H9 (cell line): Measurements from ENCODE around the gene F10. TPM values are rescaled to one million over a fixed set of nuclear protein-coding genes. Genes with fewer than 3 reads are reported as not detected.

ENCODE experiments used
- DNase-seq: peaks from one replicate; pipeline ENCODE4 v3.0.0-alpha.2; 2017
- H2AFZ ChIP-seq: one replicate; pipeline ENCODE4 v1.6.1; 2013; ENCODE audit warnings: mild to moderate bottlenecking, low read length, control low read depth, moderate library complexity
- H2AK5ac ChIP-seq: 2 replicates; pipeline ENCODE4 v1.6.1; 2013; ENCODE audit warnings: low read length, control low read depth, mixed read lengths; ENCODE audit not compliant: insufficient read length
- H2BK120ac ChIP-seq: one replicate; pipeline ENCODE4 v1.6.1; 2013; ENCODE audit warnings: low read depth, mild to moderate bottlenecking, low read length, control low read depth, inconsistent platforms; ENCODE audit not compliant: poor library complexity, severe bottlenecking
- H2BK12ac ChIP-seq: 2 replicates; pipeline ENCODE4 v1.6.1; 2013; ENCODE audit warnings: low read length, control low read depth, mixed read lengths, low read depth; ENCODE audit not compliant: insufficient read length
- H2BK15ac ChIP-seq: 2 replicates; pipeline ENCODE4 v1.6.1; 2013; ENCODE audit warnings: low read depth, low read length, control low read depth
- H2BK20ac ChIP-seq: one replicate; pipeline ENCODE4 v1.6.1; 2013; ENCODE audit warnings: low read depth, mild to moderate bottlenecking, low read length, control low read depth, inconsistent platforms; ENCODE audit not compliant: poor library complexity, severe bottlenecking
- H2BK5ac ChIP-seq: 2 replicates; pipeline ENCODE4 v1.6.1; 2013; ENCODE audit warnings: low read length, control low read depth, mixed read lengths; ENCODE audit not compliant: insufficient read length
- H3K14ac ChIP-seq: 2 replicates; pipeline ENCODE4 v1.6.1; 2013; ENCODE audit warnings: low read length, control low read depth; ENCODE audit not compliant: insufficient read depth
- H3K18ac ChIP-seq: 2 replicates; pipeline ENCODE4 v1.6.1; 2013; ENCODE audit warnings: low read depth, mild to moderate bottlenecking, mixed read lengths, low read length, control low read depth; ENCODE audit not compliant: insufficient read length
- H3K23ac ChIP-seq: 2 replicates; pipeline ENCODE4 v1.6.1; 2013; ENCODE audit warnings: low read length, control low read depth, mixed read lengths, low read depth; ENCODE audit not compliant: insufficient read length
- H3K23me2 ChIP-seq: 2 replicates; pipeline ENCODE4 v1.6.1; 2013; ENCODE audit warnings: low read depth, mild to moderate bottlenecking, mixed read lengths, low read length, control low read depth; ENCODE audit not compliant: insufficient read length, poor library complexity, severe bottlenecking
- H3K27ac ChIP-seq: 2 replicates; pipeline ENCODE4 v1.5.1; 2013; ENCODE audit warnings: low read length, control low read depth, mixed read lengths, low read depth; ENCODE audit not compliant: insufficient read length
- H3K27me3 ChIP-seq: 2 replicates; pipeline ENCODE4 v1.6.1; 2013; ENCODE audit warnings: low read length, control low read depth, inconsistent platforms; ENCODE audit not compliant: insufficient read depth
- H3K4ac ChIP-seq: 2 replicates; pipeline ENCODE4 v1.6.1; 2013; ENCODE audit warnings: low read depth, mild to moderate bottlenecking, control low read depth, inconsistent platforms, low read length, moderate library complexity
- H3K4me1 ChIP-seq: 2 replicates; pipeline ENCODE4 v1.6.1; 2013; ENCODE audit warnings: low read length, control low read depth, inconsistent platforms; ENCODE audit not compliant: insufficient read depth
- H3K4me2 ChIP-seq: 2 replicates; pipeline ENCODE4 v1.6.1; 2013; ENCODE audit warnings: low read length, control low read depth, mixed read lengths; ENCODE audit not compliant: insufficient read length, insufficient read depth
- H3K56ac ChIP-seq: 2 replicates; pipeline ENCODE4 v1.6.1; 2013; ENCODE audit warnings: low read depth, mild to moderate bottlenecking, mixed read lengths, low read length, control low read depth; ENCODE audit not compliant: insufficient read length
- H3K79me1 ChIP-seq: 2 replicates; pipeline ENCODE4 v1.6.1; 2013; ENCODE audit warnings: low read depth, mild to moderate bottlenecking, moderate library complexity, low read length, control low read depth, inconsistent platforms; ENCODE audit not compliant: insufficient read depth, poor library complexity, severe bottlenecking
- H3K79me2 ChIP-seq: 2 replicates; pipeline ENCODE4 v1.6.1; 2013; ENCODE audit warnings: low read length, control low read depth, inconsistent platforms; ENCODE audit not compliant: insufficient read depth
- H3K9ac ChIP-seq: 2 replicates; pipeline ENCODE4 v1.6.1; 2013; ENCODE audit warnings: low read length, control low read depth, mixed read lengths; ENCODE audit not compliant: insufficient read length; ENCODE audit errors: extremely low read depth
- H3K9me3 ChIP-seq: one replicate; pipeline ENCODE4 v1.6.1; 2013; ENCODE audit warnings: low read depth, low read length, inconsistent platforms; ENCODE audit not compliant: control insufficient read depth
- H3T11ph ChIP-seq: one replicate; pipeline ENCODE4 v1.6.1; 2013; ENCODE audit warnings: mild to moderate bottlenecking, low read length, control low read depth, inconsistent platforms
- H4K20me1 ChIP-seq: one replicate; pipeline ENCODE4 v1.6.1; 2013; ENCODE audit not compliant: control insufficient read depth, insufficient read length, insufficient read depth
- H4K5ac ChIP-seq: 2 replicates; pipeline ENCODE4 v1.6.1; 2013; ENCODE audit warnings: low read depth, mild to moderate bottlenecking, mixed read lengths, low read length, control low read depth; ENCODE audit not compliant: insufficient read length
- H4K8ac ChIP-seq: replicated peaks from 2 replicates; pipeline ENCODE4 v1.6.1; 2013; ENCODE audit warnings: low read length, control low read depth, mixed read lengths, low read depth; ENCODE audit not compliant: insufficient read length
- H4K91ac ChIP-seq: 2 replicates; pipeline ENCODE4 v1.6.1; 2013; ENCODE audit warnings: low read depth, mild to moderate bottlenecking, moderate library complexity, mixed read lengths, low read length, control low read depth; ENCODE audit not compliant: insufficient read length
- H3K27ac Mint-ChIP-seq, 3 experiments: 2 replicates in 2 of 3; 3 replicates in 1 of 3; pipeline ENCODE4 v1.8.0; 2020 to 2021; ENCODE audit warnings: mixed read lengths in 3 of 3, mild to moderate bottlenecking in 1 of 3, moderate library complexity in 1 of 3
- H3K27me3 Mint-ChIP-seq: 2 replicates; pipeline ENCODE4 v1.8.0; 2021; ENCODE audit warnings: low read depth, mild to moderate bottlenecking, moderate library complexity, mixed read lengths
- H3K36me3 Mint-ChIP-seq, 3 experiments: 2 replicates in 2 of 3; 3 replicates in 1 of 3; pipeline ENCODE4 v1.8.0; 2020 to 2021; ENCODE audit warnings: low read depth in 3 of 3, mixed read lengths in 3 of 3; ENCODE audit not compliant: insufficient read depth in 1 of 3
- H3K4me1 Mint-ChIP-seq, 2 experiments: 2 replicates each; pipeline ENCODE4 v1.8.0; 2020; ENCODE audit warnings: mixed read lengths in 2 of 2
- H3K4me3 Mint-ChIP-seq, 2 experiments: 2 replicates in 1 of 2; 3 replicates in 1 of 2; pipeline ENCODE4 v1.8.0; 2020 to 2021; ENCODE audit warnings: mild to moderate bottlenecking in 2 of 2, mixed read lengths in 2 of 2, moderate library complexity in 1 of 2
- H3K9me3 Mint-ChIP-seq, 2 experiments: 2 replicates in 1 of 2; 3 replicates in 1 of 2; pipeline ENCODE4 v1.8.0; 2020; ENCODE audit warnings: mild to moderate bottlenecking in 2 of 2, mixed read lengths in 2 of 2, moderate library complexity in 1 of 2
- WGBS: extraction: QIAGEN DNeasy Blood & Tissue Kit; methylation state at CpG from one replicate; pipeline ENCODE4 v1.1.7; 2013; ENCODE audit warnings: missing lambda C conversion rate, low lambda C conversion rate, mixed read lengths; ENCODE audit not compliant: insufficient read length; ENCODE audit errors: extremely low coverage; 5-methylcytosine and 5-hydroxymethylcytosine counted together
- total RNA-seq: library from RNA; stranded (reverse); gene quantifications from 2 replicates; pipeline ENCODE4 v1.2.1, GENCODE V29; 2021
- TF ChIP-seq, protein P1 (sequence below): fragments of 200-600 bp; sonication (generic); conservative IDR thresholded peaks from 3 replicates; pipeline ENCODE4 v1.8.0; 2021; ENCODE audit warnings: antibody characterized with exemption, mild to moderate bottlenecking

F10 gene
- total RNA-seq, 1 experiment from 2014 or later = 1.7 TPM

DNA sequence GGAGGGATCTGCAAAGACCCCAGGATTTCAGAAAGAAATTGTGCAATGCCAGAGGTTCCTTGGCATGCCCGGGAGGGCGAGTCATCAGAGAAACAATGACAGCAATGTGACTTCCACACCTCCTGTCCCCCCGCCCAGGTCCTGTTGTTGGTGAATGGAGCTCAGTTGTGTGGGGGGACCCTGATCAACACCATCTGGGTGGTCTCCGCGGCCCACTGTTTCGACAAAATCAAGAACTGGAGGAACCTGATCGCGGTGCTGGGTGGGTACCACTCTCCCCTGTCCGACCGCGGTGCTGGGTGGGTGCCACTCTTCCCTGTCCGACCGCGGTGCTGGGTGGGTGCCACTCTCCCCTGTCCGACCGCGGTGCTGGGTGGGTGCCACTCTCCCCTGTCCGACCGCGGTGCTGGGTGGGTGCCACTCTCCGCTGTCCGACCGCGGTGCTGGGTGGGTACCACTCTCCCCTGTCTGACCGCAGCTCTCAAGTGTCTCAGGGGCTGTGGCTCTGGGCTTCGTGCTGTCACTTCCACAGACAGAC, 5.2 kb upstream of the F10 start:
- H4K8ac ChIP-seq = no peak overlapping the region
- H3T11ph ChIP-seq = no peak overlapping the region
- no peaks in the 10 kb centered on the region for H3K9me3 ChIP-seq
- H3K23ac ChIP-seq = no peak overlapping the region
- TF ChIP-seq, protein P1, sequence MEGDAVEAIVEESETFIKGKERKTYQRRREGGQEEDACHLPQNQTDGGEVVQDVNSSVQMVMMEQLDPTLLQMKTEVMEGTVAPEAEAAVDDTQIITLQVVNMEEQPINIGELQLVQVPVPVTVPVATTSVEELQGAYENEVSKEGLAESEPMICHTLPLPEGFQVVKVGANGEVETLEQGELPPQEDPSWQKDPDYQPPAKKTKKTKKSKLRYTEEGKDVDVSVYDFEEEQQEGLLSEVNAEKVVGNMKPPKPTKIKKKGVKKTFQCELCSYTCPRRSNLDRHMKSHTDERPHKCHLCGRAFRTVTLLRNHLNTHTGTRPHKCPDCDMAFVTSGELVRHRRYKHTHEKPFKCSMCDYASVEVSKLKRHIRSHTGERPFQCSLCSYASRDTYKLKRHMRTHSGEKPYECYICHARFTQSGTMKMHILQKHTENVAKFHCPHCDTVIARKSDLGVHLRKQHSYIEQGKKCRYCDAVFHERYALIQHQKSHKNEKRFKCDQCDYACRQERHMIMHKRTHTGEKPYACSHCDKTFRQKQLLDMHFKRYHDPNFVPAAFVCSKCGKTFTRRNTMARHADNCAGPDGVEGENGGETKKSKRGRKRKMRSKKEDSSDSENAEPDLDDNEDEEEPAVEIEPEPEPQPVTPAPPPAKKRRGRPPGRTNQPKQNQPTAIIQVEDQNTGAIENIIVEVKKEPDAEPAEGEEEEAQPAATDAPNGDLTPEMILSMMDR = no peak
- H3K56ac ChIP-seq = no peak overlapping the region
- no peak overlapping the region for H3K9ac ChIP-seq
- no peaks in the 10 kb centered on the region for H3K79me2 ChIP-seq
- H3K4ac ChIP-seq = no peak overlapping the region
- H2BK15ac ChIP-seq = no peak overlapping the region
- peak; percentile 21 for DNase-seq
- H4K5ac ChIP-seq = no peak overlapping the region
- no CpG with 5 or more reads among the region's 26 CpGs for WGBS
- no peaks in the 10 kb centered on the region for H3K4me1 ChIP-seq
- H2AFZ ChIP-seq = no peak overlapping the region
- H3K18ac ChIP-seq = no peak overlapping the region
- no peak overlapping the region for H2BK12ac ChIP-seq
- no peak overlapping the region for H2BK20ac ChIP-seq
- Mint-ChIP-seq H3K36me3 (no peaks in the 10 kb centered on the region), H3K4me3 (no peak overlapping the region), H3K4me1 (peaks cover 2 to 3% of the 10 kb centered on the region in 2 experiments; a peak in 3 of 4 replicates), H3K27me3 (peaks cover 27% of the 10 kb centered on the region), H3K27ac (no peak overlapping the region), H3K9me3 (peaks cover 0 to 4% of the 10 kb centered on the region in 2 experiments; a peak in 1 of 5 replicates)
- no peaks in the 10 kb centered on the region for H3K23me2 ChIP-seq
- no peaks in the 10 kb centered on the region for H4K20me1 ChIP-seq
- no peak overlapping the region for H2BK120ac ChIP-seq
- H3K14ac ChIP-seq = no peak overlapping the region
- no peak overlapping the region for H3K27ac ChIP-seq
- no peak overlapping the region for H3K4me2 ChIP-seq
- no peak overlapping the region for H2BK5ac ChIP-seq
- peaks cover 5% of the 10 kb centered on the region; the same call in 1 of the 2 replicates for H3K27me3 ChIP-seq
- H3K79me1 ChIP-seq = no peaks in the 10 kb centered on the region
- no peak overlapping the region for H4K91ac ChIP-seq
- no peak overlapping the region for H2AK5ac ChIP-seq
